ENCODE measurements around the gene RBP5.
A peak's percentile ranks its signal among the peaks of the same experiment; 100 is the strongest.

The RBP5 gene

DNA sequence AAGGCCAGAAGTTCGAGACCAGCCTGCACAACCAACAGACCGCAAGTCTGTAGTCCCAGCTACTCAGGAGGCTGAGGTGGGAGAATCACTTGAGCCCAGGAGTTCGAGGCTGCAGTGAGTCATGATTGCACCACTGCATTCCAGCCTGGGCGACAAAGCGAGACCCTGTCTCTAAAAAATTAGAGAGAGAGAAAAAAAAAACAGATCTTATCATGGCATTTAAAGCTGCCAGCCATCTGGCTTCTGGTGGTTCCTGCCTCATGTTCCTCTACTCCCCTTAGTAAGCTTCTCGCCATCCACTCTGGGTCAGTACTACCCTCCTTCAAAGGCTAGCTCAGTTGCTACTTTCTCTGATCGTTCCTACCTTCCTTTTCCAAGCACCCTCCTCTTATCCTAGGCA lies 17.5 kb upstream of the RBP5 start:
- H3K27ac ChIP-seq = no peak overlapping the region
- TF ChIP-seq, protein P1, sequence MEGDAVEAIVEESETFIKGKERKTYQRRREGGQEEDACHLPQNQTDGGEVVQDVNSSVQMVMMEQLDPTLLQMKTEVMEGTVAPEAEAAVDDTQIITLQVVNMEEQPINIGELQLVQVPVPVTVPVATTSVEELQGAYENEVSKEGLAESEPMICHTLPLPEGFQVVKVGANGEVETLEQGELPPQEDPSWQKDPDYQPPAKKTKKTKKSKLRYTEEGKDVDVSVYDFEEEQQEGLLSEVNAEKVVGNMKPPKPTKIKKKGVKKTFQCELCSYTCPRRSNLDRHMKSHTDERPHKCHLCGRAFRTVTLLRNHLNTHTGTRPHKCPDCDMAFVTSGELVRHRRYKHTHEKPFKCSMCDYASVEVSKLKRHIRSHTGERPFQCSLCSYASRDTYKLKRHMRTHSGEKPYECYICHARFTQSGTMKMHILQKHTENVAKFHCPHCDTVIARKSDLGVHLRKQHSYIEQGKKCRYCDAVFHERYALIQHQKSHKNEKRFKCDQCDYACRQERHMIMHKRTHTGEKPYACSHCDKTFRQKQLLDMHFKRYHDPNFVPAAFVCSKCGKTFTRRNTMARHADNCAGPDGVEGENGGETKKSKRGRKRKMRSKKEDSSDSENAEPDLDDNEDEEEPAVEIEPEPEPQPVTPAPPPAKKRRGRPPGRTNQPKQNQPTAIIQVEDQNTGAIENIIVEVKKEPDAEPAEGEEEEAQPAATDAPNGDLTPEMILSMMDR (conservative IDR thresholded peaks at IDR 0.05) = no peak

DNA sequence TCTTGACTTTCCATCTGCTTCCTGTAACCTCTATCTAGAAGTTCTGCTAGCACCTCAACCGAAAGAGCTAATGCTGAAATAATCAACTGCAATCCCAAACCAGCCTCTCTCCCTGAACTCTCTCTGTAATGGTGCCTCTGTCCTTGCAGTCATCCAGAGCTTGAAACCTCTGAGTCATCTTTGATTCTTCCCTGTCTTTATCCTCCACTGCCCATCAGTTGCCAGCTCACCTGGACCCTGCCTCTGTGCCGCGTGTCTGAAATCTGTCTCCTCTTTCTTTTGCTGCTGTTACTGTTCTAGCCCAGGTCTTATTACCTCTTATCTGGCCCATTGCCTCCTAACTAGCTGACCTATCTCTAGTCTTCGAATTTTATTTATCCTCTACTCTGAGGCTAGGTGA lies 17.0 kb upstream of the RBP5 start:
- no peak overlapping the region for H3K27ac ChIP-seq
- TF ChIP-seq, protein P1 (conservative IDR thresholded peaks at IDR 0.05) = no peak

DNA sequence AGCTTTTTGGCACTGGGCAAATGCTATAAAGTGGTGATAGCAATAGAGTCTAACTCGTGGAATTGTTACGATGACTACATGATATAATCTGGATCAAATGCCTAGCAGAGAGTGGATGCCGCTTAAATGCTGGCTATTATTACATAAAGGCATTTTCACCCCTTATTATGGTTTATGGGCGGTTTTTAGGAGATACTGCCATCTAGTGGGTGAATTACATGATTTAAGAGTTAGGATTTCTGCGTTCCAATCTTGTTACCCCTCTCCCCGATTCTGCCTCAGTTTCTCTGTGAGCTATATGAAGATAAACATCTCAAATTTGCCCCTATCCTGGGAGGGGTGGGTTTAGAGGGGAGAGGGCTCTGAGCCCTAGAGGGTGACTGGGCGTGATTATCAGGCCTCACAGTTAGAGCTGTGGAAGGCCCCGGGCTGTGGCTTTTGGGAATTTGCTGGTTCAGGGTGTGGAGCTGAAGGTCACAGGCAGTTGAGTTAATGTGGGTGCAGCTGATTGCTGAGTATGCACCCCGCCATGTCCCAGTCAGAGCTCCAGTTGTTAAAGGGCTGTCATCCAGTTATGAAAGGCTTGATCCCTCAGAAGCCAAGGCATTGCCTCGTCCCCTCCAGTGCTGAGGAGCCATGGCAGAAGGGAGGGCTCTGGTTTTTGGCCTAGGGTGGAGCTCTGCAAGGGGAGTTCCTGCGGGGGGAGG lies 15.9 kb upstream of the RBP5 start:
- TF ChIP-seq, protein P1 (conservative IDR thresholded peaks at IDR 0.05) = peak; percentile 86
- H3K27ac ChIP-seq = no peak overlapping the region

DNA sequence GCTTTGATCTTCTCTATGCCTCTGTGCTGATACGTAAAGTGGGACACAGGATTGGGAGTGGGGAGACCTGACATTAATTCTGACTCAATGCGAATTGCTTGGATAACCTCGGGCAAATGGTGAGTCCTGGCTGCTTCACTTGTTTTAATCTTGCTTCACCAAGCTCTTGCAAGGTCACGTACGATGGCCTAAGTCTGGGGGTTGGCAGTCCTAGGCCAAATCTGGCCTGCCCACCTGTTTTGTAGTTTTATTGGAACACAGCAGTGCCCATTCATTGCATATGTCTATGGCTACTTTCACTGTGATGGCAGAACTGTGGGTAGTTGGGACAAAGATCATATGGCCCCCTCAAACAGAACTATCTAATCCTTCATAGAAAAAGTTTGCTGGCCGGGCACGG lies 14.9 kb upstream of the RBP5 start:
- no peak overlapping the region for H3K27ac ChIP-seq
- TF ChIP-seq, protein P1 (conservative IDR thresholded peaks at IDR 0.05) = no peak

DNA sequence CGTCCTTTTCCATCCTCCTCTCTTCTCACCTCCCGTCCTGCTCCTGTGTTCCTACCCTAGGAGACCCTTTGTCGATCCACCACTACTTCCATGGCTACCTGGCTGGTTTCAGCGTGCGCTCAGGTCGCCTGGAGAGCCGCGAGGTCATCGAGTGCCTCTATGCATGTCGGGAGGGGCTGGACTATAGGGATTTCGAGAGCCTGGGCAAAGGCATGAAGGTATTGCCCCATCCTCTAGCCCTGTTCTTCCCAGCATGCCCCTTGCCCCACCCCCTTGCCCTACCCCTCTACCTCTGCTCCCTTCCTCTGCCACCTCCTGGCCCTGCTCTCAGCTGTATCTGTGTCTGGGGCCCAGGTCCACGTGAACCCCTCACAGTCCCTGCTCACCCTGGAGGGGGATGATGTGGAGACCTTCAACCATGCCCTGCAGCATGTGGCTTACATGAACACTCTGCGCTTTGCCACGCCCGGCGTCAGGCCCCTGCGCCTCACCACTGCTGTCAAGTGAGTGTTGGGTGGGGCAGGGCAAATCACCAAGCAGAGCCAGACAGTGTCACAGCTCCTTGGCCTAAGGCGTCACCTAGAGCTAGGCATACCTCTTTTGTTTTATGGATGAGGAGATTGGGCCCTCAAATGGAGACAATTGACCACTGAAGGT lies 14.2 kb upstream of the RBP5 start:
- TF ChIP-seq, protein P1 (conservative IDR thresholded peaks at IDR 0.05) = no peak
- H3K27ac ChIP-seq = no peak overlapping the region

DNA sequence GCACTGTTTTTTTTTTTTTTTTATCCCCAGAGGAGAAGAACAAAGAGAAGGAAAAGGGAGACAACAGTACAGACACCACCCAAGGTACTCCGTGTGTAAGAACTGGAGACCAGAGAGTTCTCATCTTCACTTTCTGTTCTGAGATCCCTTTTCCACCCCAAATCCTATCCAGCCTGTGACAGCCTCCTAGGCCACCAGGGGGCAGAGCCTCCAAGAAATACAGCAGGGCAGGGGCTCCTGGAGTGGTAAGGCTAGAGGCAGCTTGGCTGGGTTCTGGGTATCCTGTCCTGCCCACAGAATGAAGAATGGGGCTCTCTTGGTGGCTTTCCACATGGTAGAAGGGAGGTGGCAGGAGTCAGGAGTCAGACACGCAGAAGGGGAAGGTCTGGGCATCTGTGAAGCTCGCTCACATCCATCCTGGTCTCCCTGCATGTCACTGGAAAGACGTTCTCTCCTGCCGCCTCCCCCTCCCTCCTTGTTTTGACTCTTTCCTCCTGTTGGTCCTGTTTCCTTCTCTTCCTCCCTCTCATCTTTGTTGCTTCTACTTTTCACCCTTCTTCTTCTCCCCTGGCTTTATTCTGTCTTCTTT lies 13.5 kb upstream of the RBP5 start:
- TF ChIP-seq, protein P1 (conservative IDR thresholded peaks at IDR 0.05) = peak; percentile 89
- H3K27ac ChIP-seq = no peak overlapping the region

DNA sequence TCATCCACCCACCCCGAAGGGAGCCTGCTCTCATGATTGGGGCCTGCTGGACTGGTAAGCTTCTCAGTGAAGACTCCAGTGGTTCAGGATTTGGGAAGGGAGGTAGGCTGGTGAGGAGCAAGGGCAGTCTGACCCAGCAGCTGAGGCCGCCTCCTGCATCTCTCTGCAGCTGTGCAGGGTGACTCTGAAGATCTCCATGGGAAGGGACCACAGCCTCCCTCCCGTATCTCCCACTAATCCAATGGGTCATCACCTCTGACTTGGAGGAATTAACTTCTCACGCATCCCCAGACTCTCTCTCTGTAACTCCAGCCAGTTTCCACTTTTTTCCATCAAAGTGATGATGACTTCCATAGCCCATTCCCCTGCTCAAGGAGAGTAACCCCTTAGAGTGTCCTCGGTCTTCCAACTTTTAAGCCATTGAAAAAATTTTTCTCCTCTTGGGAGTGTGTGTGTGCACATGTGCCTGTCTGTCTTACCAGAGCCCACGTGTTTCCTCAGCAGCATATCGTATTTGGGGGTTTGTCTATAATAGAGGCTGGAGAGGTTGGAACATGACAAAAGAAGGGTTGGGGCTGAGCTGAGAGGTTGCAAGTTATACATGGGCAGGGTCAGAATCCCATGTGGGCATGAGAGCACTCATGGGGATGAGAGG lies 12.8 kb upstream of the RBP5 start:
- no peak overlapping the region for H3K27ac ChIP-seq
- TF ChIP-seq, protein P1 (conservative IDR thresholded peaks at IDR 0.05) = no peak
